Measurements from ENCODE around the gene ATP6V0E1.

GRCh38 chr5:173010021-173010420, 26.4 kb downstream of the ATP6V0E1 start:
- TF ChIP-seq CREB1 (IDR thresholded peaks at IDR 0.05; ENCODE audit: low read depth) (no peak), EP300 (IDR thresholded peaks at IDR 0.05; ENCODE audit: borderline replicate concordance) (no peak), MAX (IDR thresholded peaks at IDR 0.05) (no peak), REST (IDR thresholded peaks at IDR 0.05; ENCODE audit: low read depth) (no peak), FOXM1 (IDR thresholded peaks at IDR 0.05; ENCODE audit: borderline replicate concordance, low read depth) (no peak), CEBPB (IDR thresholded peaks at IDR 0.05) (no peak), ZBTB7A (IDR thresholded peaks at IDR 0.05; ENCODE audit: low read depth) (no peak), TEAD4 (IDR thresholded peaks at IDR 0.05) (no peak), YY1 (IDR thresholded peaks at IDR 0.05; ENCODE audit: low read depth) (no peak), EGR1 (IDR thresholded peaks at IDR 0.05) (no peak)
